Muscle of arm (tissue), 12 donors: ENCODE data around the gene IL34. TPM values are rescaled to one million over a fixed set of nuclear protein-coding genes. Genes with fewer than 3 reads are reported as not detected.

Experiments used
- DNase-seq: peaks from one replicate; pipeline ENCODE4 v3.0.0-alpha.2; 2013
- polyA plus RNA-seq, 12 donors: library from polyadenylated mRNA; unstranded; fragments of 120-200 nt; gene quantifications; one replicate each; pipeline ENCODE4 v1.2.1, GENCODE V29; 2013; ENCODE audit not compliant: insufficient read length in 12 of 12

Gene IL34
- polyA plus RNA-seq, 12 donors: 4.0 to 10.1 (median 5.2) TPM; not detected in 2

- no peak for DNase-seq
These were observed 29.6 kb downstream of the IL34 start for GRCh38 chr16:70675851-70676513.

GRCh38 chr16:70676675-70677498 lies 30.5 kb downstream of the IL34 start:
- DNase-seq: no peak

- DNase-seq: no peak
These were observed 31.3 kb downstream of the IL34 start for GRCh38 chr16:70677499-70678120.

- no peak for DNase-seq
These were observed 31.9 kb downstream of the IL34 start for GRCh38 chr16:70678121-70678897.

GRCh38 chr16:70678898-70679670 lies 32.7 kb downstream of the IL34 start:
- DNase-seq: no peak

- DNase-seq: no peak
These were observed 33.5 kb downstream of the IL34 start for GRCh38 chr16:70679671-70680494.

GRCh38 chr16:70680495-70681381 lies 34.4 kb downstream of the IL34 start:
- DNase-seq: no peak

GRCh38 chr16:70681382-70682238 lies 35.3 kb downstream of the IL34 start:
- no peak for DNase-seq

GRCh38 chr16:70682239-70683145 lies 36.1 kb downstream of the IL34 start:
- no peak for DNase-seq

GRCh38 chr16:70683146-70683944 lies 37.0 kb downstream of the IL34 start:
- no peak for DNase-seq

- no peak for DNase-seq
These were observed 38.0 kb downstream of the IL34 start for GRCh38 chr16:70684146-70685060.

- DNase-seq: no peak
These were observed 38.9 kb downstream of the IL34 start for GRCh38 chr16:70685061-70685937.

- DNase-seq: peak; percentile 89
These were observed 39.6 kb downstream of the IL34 start, which contains the start of gene MTSS2 for GRCh38 chr16:70685938-70686375. MTSS2 (minus strand) TSS chr16:70686053; CDS start chr16:70685791, 262 bp downstream.
